MCF 10A (cell line): ENCODE results near the gene COL6A2. TPM values are rescaled to one million over a fixed set of nuclear protein-coding genes. Genes with fewer than 3 reads are reported as not detected.
"Not testable (repeated sequence)": the region's sequence is repeated elsewhere in the genome, so short reads cannot be mapped to it uniquely, and the experiment has no call there.

Experiments
- BruUV-seq: library from RNA; stranded (reverse); fragments of 400-500 nt; replicated peaks from 2 replicates; lab custom pipeline; 2021; lab: Mats Ljungman, UMichigan
- CTCF ChIA-PET: fragments of 300-600 bp; sonication (Branson Sonifier 250); formaldehyde crosslinking; extraction: SDS; loops from one replicate; lab custom pipeline; 2021; ENCODE audit warnings: antibody characterized with exemption, inconsistent platforms; lab: Yijun Ruan, JAX
- POLR2A ChIA-PET: fragments of 300-600, 350-650 bp; sonication (Branson Sonifier 250); formaldehyde crosslinking; extraction: SDS; loops from one replicate; lab custom pipeline; 2020; ENCODE audit warnings: antibody characterized with exemption, inconsistent platforms; lab: Yijun Ruan, JAX
- DNase-seq: peaks from one replicate; pipeline ENCODE4 v3.0.0-alpha.2; 2018; ENCODE audit not compliant: unreplicated experiment
- H3K27ac Mint-ChIP-seq: one replicate; pipeline ENCODE4 v1.8.0; 2022; ENCODE audit warnings: mild to moderate bottlenecking, low read depth, mixed read lengths; ENCODE audit not compliant: unreplicated experiment
- H3K27me3 Mint-ChIP-seq: one replicate; pipeline ENCODE4 v1.8.0; 2022; ENCODE audit warnings: mixed read lengths; ENCODE audit not compliant: insufficient read depth, unreplicated experiment
- H3K36me3 Mint-ChIP-seq: one replicate; pipeline ENCODE4 v1.8.0; 2022; ENCODE audit warnings: mild to moderate bottlenecking, moderate library complexity, mixed read lengths; ENCODE audit not compliant: insufficient read depth, unreplicated experiment
- H3K4me1 Mint-ChIP-seq: one replicate; pipeline ENCODE4 v1.8.0; 2022; ENCODE audit warnings: mixed read lengths; ENCODE audit not compliant: insufficient read depth, unreplicated experiment
- H3K4me3 Mint-ChIP-seq: one replicate; pipeline ENCODE4 v1.8.0; 2022; ENCODE audit warnings: mild to moderate bottlenecking, moderate library complexity, mixed read lengths; ENCODE audit not compliant: unreplicated experiment
- H3K9me3 Mint-ChIP-seq: one replicate; pipeline ENCODE4 v1.8.0; 2022; ENCODE audit warnings: mixed read lengths; ENCODE audit not compliant: unreplicated experiment
- intact Hi-C: fragments of 100-400 bp; cut with micrococcal nuclease; formaldehyde crosslinking; loops from 2 replicates; pipeline ENCODE4 v1.14.1; 2022
- total RNA-seq: library from RNA; stranded (reverse); gene quantifications from 2 replicates; pipeline ENCODE4 v1.2.3, GENCODE V29; 2022
- TF ChIP-seq, protein P1 (sequence below): fragments of 200-600 bp; IDR thresholded peaks from one replicate; pipeline ENCODE4 v1.8.0; 2022; ENCODE audit warnings: antibody characterized with exemption, mild to moderate bottlenecking; ENCODE audit not compliant: unreplicated experiment

COL6A2 gene
- total RNA-seq, 1 experiment from 2014 or later, result 0.61 TPM

DNA sequence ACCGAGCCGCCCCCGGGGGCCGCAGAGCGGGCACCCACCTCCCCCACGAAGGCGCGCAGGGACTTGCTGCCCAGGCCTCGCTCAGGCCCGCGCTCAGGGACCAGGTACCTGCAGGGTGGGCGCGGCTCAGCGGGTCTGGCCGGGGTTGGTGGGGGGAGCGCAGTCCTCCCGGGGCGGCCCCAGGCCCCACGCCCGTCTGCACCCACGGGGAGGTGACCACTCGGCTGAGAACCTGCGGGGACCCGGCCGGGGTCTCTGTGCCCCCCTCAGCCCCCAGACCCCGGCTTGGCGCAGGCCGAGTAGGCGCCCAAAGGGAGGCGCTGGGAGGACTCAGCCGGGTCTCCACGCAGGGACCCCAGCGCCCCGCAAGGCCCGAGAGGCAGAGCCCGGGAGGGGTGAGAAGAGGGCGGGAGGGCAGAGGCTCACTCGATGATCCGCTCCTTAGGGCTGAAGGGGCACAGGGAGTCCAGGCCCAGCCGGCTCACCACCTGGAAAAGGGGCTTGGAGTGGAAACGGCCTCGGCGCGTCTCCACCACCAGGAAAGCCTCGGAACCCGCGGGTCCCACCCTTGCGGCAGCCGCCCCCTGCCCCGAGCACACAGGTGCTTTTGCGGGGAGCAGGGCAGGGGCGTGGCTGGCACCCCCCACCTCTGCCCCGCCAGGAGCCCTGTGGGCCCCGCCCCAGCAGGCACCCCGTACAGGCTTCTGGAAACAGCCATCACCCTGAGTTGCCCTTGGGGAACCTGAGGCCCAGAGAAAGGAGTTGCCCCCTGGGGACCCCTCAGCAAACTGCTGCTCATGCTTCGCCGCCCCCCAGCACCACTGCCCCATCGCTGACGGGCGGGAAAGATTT, 48.2 kb downstream of the COL6A2 start:
- H3K27me3 Mint-ChIP-seq, result no peaks in the 10 kb centered on the region
- intact Hi-C loops, result no loop called here
- no peaks in the 10 kb centered on the region for H3K36me3 Mint-ChIP-seq
- TF ChIP-seq, protein P1, sequence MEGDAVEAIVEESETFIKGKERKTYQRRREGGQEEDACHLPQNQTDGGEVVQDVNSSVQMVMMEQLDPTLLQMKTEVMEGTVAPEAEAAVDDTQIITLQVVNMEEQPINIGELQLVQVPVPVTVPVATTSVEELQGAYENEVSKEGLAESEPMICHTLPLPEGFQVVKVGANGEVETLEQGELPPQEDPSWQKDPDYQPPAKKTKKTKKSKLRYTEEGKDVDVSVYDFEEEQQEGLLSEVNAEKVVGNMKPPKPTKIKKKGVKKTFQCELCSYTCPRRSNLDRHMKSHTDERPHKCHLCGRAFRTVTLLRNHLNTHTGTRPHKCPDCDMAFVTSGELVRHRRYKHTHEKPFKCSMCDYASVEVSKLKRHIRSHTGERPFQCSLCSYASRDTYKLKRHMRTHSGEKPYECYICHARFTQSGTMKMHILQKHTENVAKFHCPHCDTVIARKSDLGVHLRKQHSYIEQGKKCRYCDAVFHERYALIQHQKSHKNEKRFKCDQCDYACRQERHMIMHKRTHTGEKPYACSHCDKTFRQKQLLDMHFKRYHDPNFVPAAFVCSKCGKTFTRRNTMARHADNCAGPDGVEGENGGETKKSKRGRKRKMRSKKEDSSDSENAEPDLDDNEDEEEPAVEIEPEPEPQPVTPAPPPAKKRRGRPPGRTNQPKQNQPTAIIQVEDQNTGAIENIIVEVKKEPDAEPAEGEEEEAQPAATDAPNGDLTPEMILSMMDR, result no peak
- no TSS peak for BruUV-seq
- no peak overlapping the region for H3K27ac Mint-ChIP-seq
- no peak for DNase-seq
- no peak overlapping the region for H3K4me3 Mint-ChIP-seq
- no peaks in the 10 kb centered on the region for H3K9me3 Mint-ChIP-seq
- POLR2A ChIA-PET, result no interaction called here
- H3K4me1 Mint-ChIP-seq, result peaks cover 7% of the 10 kb centered on the region
- CTCF ChIA-PET, result interaction anchor here (0.5 kb wide), 1 partner anchor 64 kb away, joined by 3 read pairs; no protein-coding TSS in a partner anchor

DNA sequence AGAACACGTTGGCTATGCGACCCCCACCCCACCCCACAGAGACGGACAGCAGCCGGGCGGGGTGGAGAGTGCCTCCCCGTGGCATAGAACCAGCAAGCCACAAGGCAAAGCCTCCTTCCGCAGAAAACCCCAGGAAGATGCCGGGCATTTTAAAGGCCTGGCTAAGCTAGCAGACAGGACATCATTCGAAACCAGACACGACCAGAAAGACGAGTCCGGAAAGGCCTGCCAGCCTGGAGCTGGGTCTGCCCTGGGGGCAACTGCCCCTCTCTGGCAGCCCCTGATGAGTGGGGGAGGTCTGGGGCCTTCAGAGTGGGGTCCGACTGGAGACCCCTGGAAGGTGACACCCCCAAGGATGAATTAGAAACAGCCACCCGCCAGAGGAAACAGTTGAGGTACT, 48.9 kb downstream of the COL6A2 start:
- Mint-ChIP-seq H3K4me3 (no peak overlapping the region), H3K36me3 (no peaks in the 10 kb centered on the region), H3K4me1 (peaks cover 7% of the 10 kb centered on the region), H3K27ac (no peak overlapping the region), H3K27me3 (no peaks in the 10 kb centered on the region), H3K9me3 (no peaks in the 10 kb centered on the region)
- CTCF ChIA-PET, result interaction anchor here (0.5 to 0.6 kb wide), 3 partner anchors 65 to 89 kb away, joined by 3 to 5 read pairs (median 4); no protein-coding TSS in a partner anchor
- no TSS peak for BruUV-seq
- intact Hi-C loops, result no loop called here
- TF ChIP-seq, protein P1, result no peak
- POLR2A ChIA-PET, result no interaction called here
- DNase-seq, result no peak

- H3K36me3 Mint-ChIP-seq, H3K4me1 Mint-ChIP-seq, H3K9me3 Mint-ChIP-seq, POLR2A ChIA-PET, BruUV-seq, intact Hi-C loops, H3K4me3 Mint-ChIP-seq, H3K27me3 Mint-ChIP-seq, H3K27ac Mint-ChIP-seq: not testable (repeated sequence)
- CTCF ChIA-PET, result interaction anchor here (0.5 to 0.6 kb wide), 3 partner anchors 21 to 89 kb away, joined by 4 to 5 read pairs (median 4); no protein-coding TSS in a partner anchor
- peak; percentile 54 for DNase-seq
- TF ChIP-seq, protein P1, result peak; percentile 51
Observed at GRCh38 chr21:46147429-46147828, 49.5 kb downstream of the COL6A2 start.

- Mint-ChIP-seq H3K4me1 (peaks cover 7% of the 10 kb centered on the region), H3K27ac (peak overlapping the region; percentile 39), H3K9me3 (no peaks in the 10 kb centered on the region), H3K27me3 (no peaks in the 10 kb centered on the region), H3K4me3 (no peak overlapping the region), H3K36me3 (no peaks in the 10 kb centered on the region)
- DNase-seq, result no peak
- TF ChIP-seq, protein P1, result no peak
- ChIA-PET CTCF (no interaction called here), POLR2A (no interaction called here)
- intact Hi-C loops, result no loop called here
- no TSS peak for BruUV-seq
Observed at GRCh38 chr21:46148106-46148505, 50.2 kb downstream of the COL6A2 start.
